Chondrocyte (in vitro differentiated cells): ENCODE data around the gene TAS2R1. TPM values are rescaled to one million over a fixed set of nuclear protein-coding genes. Genes with fewer than 3 reads are reported as not detected.

Experiments used
- DNase-seq: peaks from one replicate; pipeline ENCODE4 v3.0.0; 2021; ENCODE audit warnings: mixed read lengths, low spot score
- H3K27ac Mint-ChIP-seq: one replicate; pipeline ENCODE4 v1.8.0; 2021; ENCODE audit warnings: mild to moderate bottlenecking, moderate library complexity, mixed read lengths; ENCODE audit not compliant: unreplicated experiment
- H3K27me3 Mint-ChIP-seq: 2 replicates; pipeline ENCODE4 v1.8.0; 2021; ENCODE audit warnings: low read depth, mixed read lengths
- H3K36me3 Mint-ChIP-seq: 2 replicates; pipeline ENCODE4 v1.8.0; 2021; ENCODE audit warnings: low read depth, mixed read lengths
- H3K4me1 Mint-ChIP-seq: 2 replicates; pipeline ENCODE4 v1.8.0; 2021; ENCODE audit warnings: low read depth, mild to moderate bottlenecking, mixed read lengths
- H3K4me3 Mint-ChIP-seq: one replicate; pipeline ENCODE4 v1.8.0; 2021; ENCODE audit warnings: mild to moderate bottlenecking, moderate library complexity, mixed read lengths; ENCODE audit not compliant: unreplicated experiment
- H3K9me3 Mint-ChIP-seq: 2 replicates; pipeline ENCODE4 v1.8.0; 2021; ENCODE audit warnings: low read depth, mixed read lengths
- total RNA-seq: library from RNA; stranded (reverse); gene quantifications from 3 replicates; pipeline ENCODE4 v1.2.1, GENCODE V29; 2021
- TF ChIP-seq, protein P1 (sequence below): fragments of 200-600 bp; sonication (generic); IDR thresholded peaks from 2 replicates; pipeline ENCODE4 v1.5.0; 2021; ENCODE audit warnings: antibody characterized with exemption, mild to moderate bottlenecking, moderate library complexity

The TAS2R1 gene
- total RNA-seq, 1 donor from 2014 or later, result 1.6 TPM

DNA sequence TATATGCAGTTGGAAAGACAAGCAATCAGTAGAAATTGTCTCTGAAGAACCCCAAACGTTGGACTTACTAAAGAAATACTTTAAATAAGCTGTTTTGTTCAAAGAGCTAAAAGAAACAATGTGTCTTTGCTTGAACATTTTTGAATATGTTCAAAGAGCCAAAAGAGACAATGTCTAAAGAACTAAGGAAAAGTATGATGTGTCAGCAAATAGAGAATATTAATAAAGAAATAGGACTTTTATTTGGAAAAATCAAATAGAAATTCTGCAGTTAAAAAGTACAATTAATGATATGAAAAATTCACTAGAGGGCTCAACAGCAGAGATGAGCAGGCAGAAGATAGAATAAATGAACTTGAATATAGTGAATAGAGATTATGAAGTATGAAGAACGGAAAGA, 19.2 kb downstream of the TAS2R1 start:
- TF ChIP-seq, protein P1, sequence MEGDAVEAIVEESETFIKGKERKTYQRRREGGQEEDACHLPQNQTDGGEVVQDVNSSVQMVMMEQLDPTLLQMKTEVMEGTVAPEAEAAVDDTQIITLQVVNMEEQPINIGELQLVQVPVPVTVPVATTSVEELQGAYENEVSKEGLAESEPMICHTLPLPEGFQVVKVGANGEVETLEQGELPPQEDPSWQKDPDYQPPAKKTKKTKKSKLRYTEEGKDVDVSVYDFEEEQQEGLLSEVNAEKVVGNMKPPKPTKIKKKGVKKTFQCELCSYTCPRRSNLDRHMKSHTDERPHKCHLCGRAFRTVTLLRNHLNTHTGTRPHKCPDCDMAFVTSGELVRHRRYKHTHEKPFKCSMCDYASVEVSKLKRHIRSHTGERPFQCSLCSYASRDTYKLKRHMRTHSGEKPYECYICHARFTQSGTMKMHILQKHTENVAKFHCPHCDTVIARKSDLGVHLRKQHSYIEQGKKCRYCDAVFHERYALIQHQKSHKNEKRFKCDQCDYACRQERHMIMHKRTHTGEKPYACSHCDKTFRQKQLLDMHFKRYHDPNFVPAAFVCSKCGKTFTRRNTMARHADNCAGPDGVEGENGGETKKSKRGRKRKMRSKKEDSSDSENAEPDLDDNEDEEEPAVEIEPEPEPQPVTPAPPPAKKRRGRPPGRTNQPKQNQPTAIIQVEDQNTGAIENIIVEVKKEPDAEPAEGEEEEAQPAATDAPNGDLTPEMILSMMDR, result no peak
- H3K27ac Mint-ChIP-seq, result no peak overlapping the region
- H3K27me3 Mint-ChIP-seq, result no peaks in the 10 kb centered on the region
- no peaks in the 10 kb centered on the region for H3K4me1 Mint-ChIP-seq
- H3K4me3 Mint-ChIP-seq, result no peak overlapping the region
- peaks cover 8% of the 10 kb centered on the region for H3K36me3 Mint-ChIP-seq
- peaks cover 12% of the 10 kb centered on the region for H3K9me3 Mint-ChIP-seq
- no peak for DNase-seq

DNA sequence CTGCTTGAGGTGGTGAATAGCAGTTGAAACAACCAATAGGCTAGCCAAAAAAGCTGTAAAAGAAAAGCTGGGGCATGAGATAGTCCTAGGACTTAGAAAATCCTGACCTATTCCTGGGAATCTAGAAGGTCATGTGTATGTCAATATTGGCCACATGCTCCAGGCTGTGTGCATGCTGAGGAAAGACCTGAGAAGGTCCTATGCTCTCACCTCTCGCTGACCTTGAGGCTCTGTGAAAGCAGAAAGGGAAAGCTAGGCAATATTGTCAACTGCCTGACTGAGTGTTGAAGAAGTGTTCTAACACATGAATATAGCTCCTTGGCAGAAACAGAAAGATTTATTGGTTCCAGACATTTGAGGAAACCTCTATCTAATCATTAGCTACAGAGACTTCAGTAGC, 19.8 kb downstream of the TAS2R1 start:
- Mint-ChIP-seq H3K36me3 (peaks cover 8% of the 10 kb centered on the region), H3K27ac (no peak overlapping the region), H3K27me3 (no peaks in the 10 kb centered on the region), H3K9me3 (peaks cover 12% of the 10 kb centered on the region), H3K4me3 (no peak overlapping the region), H3K4me1 (no peaks in the 10 kb centered on the region)
- DNase-seq, result no peak
- TF ChIP-seq, protein P1, result no peak

DNA sequence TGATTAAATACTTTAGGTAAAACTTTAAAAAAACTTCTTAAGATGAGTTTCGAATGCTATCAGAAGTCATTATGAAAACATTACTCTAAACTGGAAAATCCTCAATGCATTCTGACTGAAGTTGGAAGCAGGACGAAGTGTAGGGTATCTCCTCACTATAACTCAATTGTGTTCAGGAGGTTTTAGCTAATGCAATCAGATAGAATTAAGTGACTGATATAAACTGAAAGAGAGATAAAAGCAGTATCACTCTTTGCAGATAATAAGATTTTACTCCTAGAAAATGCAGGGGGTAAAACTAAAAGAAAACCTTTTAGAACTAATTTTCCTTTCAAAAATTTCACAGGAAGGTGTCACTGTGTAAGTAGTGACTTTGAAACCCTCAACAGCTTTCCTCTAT, 22.1 kb downstream of the TAS2R1 start:
- peaks cover 12% of the 10 kb centered on the region for H3K9me3 Mint-ChIP-seq
- no peaks in the 10 kb centered on the region for H3K27me3 Mint-ChIP-seq
- peaks cover 8% of the 10 kb centered on the region for H3K36me3 Mint-ChIP-seq
- no peaks in the 10 kb centered on the region for H3K4me1 Mint-ChIP-seq
- H3K27ac Mint-ChIP-seq, result no peak overlapping the region
- H3K4me3 Mint-ChIP-seq, result no peak overlapping the region
- no peak for DNase-seq
- TF ChIP-seq, protein P1, result no peak

DNA sequence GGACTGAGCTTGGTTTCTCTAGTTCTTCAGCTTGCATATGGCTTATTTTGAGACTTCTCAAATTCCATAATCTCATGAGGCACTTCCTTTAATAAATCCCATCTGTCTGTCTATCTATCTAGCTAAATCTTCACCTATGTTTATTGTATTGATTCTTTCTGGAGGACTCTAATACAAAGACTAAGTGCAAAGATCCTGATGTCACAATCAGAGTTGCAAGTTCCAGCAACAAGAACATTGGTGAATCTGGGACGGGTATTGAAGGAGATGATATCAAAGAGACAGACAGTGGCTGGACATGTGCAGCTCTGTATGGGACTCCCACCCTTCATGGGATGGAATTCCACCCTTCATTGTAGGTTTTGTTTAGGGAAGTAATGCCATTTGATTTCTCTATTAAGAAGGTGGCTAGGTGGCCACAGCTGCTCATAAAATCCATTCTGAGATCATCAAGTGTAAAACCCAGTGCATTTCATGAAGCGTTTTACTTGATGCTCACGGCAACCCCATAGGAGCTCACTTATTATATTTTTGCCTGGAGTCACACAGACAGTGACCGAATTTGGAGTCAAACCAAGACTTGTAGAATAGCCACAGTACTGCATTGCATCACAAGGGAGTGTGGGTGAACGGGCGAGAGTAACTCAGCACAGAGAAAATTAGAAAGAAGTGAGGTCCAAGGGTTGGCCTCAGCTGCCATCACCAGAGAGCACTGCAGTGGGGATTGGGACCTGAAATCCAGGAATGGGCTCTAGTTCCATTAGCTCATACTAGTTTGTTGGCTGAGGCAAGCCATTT, 24.9 kb downstream of the TAS2R1 start:
- no peak overlapping the region for H3K27ac Mint-ChIP-seq
- no peaks in the 10 kb centered on the region for H3K36me3 Mint-ChIP-seq
- H3K4me1 Mint-ChIP-seq, result no peaks in the 10 kb centered on the region
- no peaks in the 10 kb centered on the region for H3K27me3 Mint-ChIP-seq
- no peaks in the 10 kb centered on the region for H3K9me3 Mint-ChIP-seq
- TF ChIP-seq, protein P1, result no peak
- no peak for DNase-seq
- H3K4me3 Mint-ChIP-seq, result no peak overlapping the region

DNA sequence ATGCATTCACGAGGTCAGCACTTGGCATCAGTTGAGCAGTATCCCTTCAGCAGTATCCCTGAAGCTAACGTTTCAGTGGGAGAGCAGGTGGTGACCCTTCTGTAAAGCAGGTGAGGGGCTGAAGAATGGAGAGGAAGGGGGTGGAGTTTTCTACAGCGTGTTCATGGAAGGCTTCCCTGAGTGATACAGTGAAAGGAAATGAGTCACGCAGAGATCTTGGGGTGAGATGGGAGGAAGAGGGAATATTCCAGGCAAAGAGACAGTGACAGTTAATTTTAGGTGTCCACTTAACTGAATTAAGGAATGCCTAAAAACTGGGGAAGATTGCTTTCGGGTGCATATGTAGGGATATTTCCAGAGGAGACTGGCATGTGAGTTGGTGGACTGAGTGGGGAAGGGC, 25.7 kb downstream of the TAS2R1 start:
- no peak for DNase-seq
- Mint-ChIP-seq H3K36me3 (no peaks in the 10 kb centered on the region), H3K4me1 (no peaks in the 10 kb centered on the region), H3K27ac (no peak overlapping the region), H3K9me3 (no peaks in the 10 kb centered on the region), H3K27me3 (no peaks in the 10 kb centered on the region), H3K4me3 (no peak overlapping the region)
- TF ChIP-seq, protein P1, result no peak
